ENCODE results near the gene GRIA4. TPM values are rescaled to one million over a fixed set of nuclear protein-coding genes. Genes with fewer than 3 reads are reported as not detected.

Gene GRIA4
- polyA plus RNA-seq, 3 donors from 2014 or later = not detected

DNA sequence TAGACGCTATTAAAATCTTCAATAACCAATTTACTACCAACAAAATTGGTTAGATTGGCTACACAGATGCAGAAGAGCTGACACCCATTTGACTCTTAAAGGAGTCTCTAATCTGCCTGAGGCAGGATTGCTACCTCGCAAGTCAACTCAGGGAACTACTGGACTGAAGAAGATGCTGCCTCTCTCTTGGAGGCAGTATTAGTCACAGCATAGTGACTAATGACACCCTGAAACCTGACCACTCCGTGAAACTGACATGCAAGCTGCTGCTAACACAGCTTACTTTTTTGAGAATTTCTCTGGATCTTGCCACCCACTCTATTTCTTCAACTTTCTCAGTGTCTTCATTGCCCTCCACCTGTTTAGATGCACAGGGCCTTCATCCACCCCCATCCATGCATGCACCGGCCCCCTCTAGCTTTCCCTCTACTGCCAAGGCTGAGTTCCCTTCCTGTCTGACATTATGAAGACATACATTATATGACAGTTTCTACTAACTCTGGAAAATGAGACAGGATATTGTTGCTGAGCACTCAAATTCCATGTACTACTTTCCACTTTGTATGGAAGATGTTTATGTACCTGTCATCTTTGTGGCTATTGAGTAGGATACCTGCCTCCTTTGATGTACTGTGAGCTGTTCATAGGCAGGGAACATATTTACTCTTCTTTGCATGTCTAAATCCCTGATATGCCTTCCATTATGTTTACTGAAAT lies 229.0 kb downstream of the GRIA4 start:
- Mint-ChIP-seq H3K36me3 (no peaks in the 10 kb centered on the region), H3K9me3 (peaks cover 0 to 17% (median 3%) of the 10 kb centered on the region in 6 donors), H3K4me1 (no peaks in the 10 kb centered on the region), H3K4me3 (no peak overlapping the region), H3K27me3 (ENCODE audit: low read depth in 3 of 3) (peaks cover 0 to 2% (median 0%) of the 10 kb centered on the region in 3 donors), H3K27ac (no peak overlapping the region)
- DNase-seq = no peak

DNA sequence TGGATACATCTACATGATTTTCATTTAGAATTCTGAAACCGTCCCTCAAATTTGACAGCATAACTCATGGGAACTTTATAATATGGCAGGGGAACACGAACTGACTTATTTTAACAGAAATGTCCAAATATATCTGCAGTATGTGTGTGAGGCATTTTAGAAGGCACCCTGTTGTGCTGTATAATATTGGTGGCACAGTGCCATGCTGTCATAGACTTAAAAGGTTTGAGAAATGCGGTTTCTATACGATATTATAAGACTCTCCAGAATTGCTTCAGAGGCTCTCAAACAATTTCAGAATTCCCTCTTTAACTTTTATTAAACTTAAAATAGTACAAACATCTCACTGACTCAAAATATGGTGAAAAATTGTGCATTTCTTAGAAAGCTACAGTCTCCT lies 230.5 kb downstream of the GRIA4 start:
- Mint-ChIP-seq H3K27ac (no peak overlapping the region), H3K36me3 (no peaks in the 10 kb centered on the region), H3K4me1 (no peaks in the 10 kb centered on the region), H3K27me3 (ENCODE audit: low read depth in 3 of 3) (peaks cover 0 to 2% (median 0%) of the 10 kb centered on the region in 3 donors), H3K4me3 (no peak overlapping the region), H3K9me3 (peaks cover 0 to 19% (median 3%) of the 10 kb centered on the region in 6 donors)
- DNase-seq = no peak

DNA sequence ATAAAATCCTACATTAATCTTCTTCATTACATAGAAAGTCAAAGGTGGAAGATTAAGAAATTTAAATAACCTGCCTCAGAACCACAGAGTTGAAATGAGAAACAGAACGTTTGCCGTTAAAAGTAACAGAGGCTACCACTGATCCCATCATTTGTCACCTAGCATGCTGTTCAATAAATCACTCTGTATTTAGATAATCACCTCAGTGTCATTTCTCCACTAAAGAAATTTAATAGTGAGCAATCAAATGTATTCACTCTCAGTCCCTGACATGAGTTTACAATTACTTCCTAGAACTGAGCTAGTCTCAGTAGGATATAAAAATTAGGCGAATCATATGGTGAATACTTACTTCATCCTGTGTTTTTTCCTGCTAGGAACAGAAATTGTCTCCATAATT lies 242.5 kb downstream of the GRIA4 start:
- H3K27ac Mint-ChIP-seq = no peak overlapping the region
- no peak overlapping the region for H3K4me3 Mint-ChIP-seq
- H3K4me1 Mint-ChIP-seq = no peaks in the 10 kb centered on the region
- no peak for DNase-seq
- H3K9me3 Mint-ChIP-seq = peaks cover 0 to 2% (median 0%) of the 10 kb centered on the region in 6 donors
- no peaks in the 10 kb centered on the region for H3K36me3 Mint-ChIP-seq
- H3K27me3 Mint-ChIP-seq (ENCODE audit: low read depth in 3 of 3) = peaks cover 0 to 2% (median 1%) of the 10 kb centered on the region in 3 donors

DNA sequence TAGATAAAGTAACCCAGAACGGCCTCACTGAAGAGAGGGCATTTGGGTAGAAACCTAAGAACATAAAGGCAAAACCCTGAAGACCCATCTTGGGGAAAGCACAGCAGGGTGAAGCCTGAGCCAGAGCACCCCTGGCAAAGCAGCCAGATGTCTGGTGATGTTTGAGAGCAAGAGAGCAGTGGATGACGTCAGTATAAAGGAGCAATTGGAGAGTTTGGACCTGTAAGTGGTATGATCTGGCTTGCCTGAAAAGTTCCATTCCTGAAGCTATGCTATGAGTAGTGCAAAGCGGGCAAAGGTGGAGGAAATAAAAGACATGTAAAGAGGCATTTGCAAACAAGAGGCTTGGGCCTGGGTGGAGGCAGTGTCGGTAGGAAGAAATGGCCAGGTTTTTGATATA lies 244.4 kb downstream of the GRIA4 start:
- H3K27ac Mint-ChIP-seq = no peak overlapping the region
- H3K36me3 Mint-ChIP-seq = no peaks in the 10 kb centered on the region
- peaks cover 0 to 5% (median 0%) of the 10 kb centered on the region in 6 donors for H3K9me3 Mint-ChIP-seq
- H3K4me3 Mint-ChIP-seq = no peak overlapping the region
- H3K27me3 Mint-ChIP-seq (ENCODE audit: low read depth in 3 of 3) = peaks cover 0 to 7% (median 1%) of the 10 kb centered on the region in 3 donors
- no peaks in the 10 kb centered on the region for H3K4me1 Mint-ChIP-seq
- no peak for DNase-seq

DNA sequence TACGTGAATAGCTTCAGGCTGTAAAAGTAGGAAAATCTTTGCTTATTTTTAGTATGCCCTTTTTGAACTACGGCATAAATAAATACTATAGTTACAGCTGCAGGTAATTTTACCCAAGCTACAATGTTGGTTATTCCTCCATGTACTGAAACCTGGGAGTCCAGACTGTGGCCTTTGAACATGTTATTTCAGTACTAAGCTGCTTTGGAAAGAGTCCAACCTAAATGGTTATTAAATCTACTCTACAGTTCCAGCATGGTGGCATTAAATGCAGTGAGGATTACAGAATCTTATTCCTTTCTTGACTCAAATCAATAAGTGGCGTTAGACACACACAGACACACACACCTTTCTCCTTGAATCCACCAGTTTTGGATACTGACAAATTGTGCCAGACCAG lies 247.1 kb downstream of the GRIA4 start:
- no peak overlapping the region for H3K27ac Mint-ChIP-seq
- DNase-seq = no peak
- H3K27me3 Mint-ChIP-seq (ENCODE audit: low read depth in 3 of 3) = peaks cover 0 to 9% (median 1%) of the 10 kb centered on the region in 3 donors
- no peaks in the 10 kb centered on the region for H3K36me3 Mint-ChIP-seq
- H3K9me3 Mint-ChIP-seq = peaks cover 0 to 7% (median 0%) of the 10 kb centered on the region in 6 donors
- H3K4me1 Mint-ChIP-seq = no peaks in the 10 kb centered on the region
- H3K4me3 Mint-ChIP-seq = no peak overlapping the region

DNA sequence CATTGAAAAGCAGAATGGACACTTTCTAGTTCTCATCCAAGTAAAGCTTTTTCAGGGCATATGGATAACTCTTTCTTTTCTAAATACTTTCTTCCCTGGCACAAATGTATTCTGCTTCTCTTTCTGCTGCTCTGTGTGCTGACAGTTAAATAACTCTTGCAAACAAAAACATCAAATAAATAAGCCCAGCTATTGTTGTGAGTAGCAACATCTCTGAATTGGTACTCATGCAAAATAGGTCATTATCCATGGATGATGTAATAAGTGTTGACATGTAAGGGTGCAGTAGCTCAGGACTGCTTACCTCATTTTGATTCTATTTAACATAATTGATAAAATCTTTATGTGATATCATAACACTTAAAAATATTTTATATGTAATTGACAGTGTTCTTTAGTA lies 247.9 kb downstream of the GRIA4 start:
- H3K27me3 Mint-ChIP-seq (ENCODE audit: low read depth in 3 of 3) = peaks cover 0 to 9% (median 1%) of the 10 kb centered on the region in 3 donors

DNA sequence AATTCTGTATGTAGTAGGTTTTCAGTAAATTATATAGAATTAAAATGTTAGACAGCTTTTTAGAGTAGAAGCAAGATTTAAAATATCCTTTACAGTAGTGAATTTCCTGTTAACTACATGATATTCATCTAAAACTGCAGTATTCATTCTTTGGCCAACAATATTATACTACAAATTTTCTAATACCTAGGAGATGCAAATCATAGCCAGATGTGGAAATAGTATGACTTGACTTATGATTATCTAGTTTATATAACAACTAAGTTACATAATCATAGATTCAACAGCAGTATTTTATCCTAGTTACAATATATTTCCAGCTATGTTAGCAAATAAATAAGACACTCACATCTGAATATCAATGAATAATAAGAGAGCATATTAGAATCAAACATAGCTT lies 249.0 kb downstream of the GRIA4 start:
- H3K4me3 Mint-ChIP-seq = no peak overlapping the region
- H3K27me3 Mint-ChIP-seq (ENCODE audit: low read depth in 3 of 3) = peaks cover 0 to 9% (median 1%) of the 10 kb centered on the region in 3 donors
- no peak overlapping the region for H3K27ac Mint-ChIP-seq
- peaks cover 0 to 7% (median 0%) of the 10 kb centered on the region in 6 donors for H3K9me3 Mint-ChIP-seq
- no peaks in the 10 kb centered on the region for H3K4me1 Mint-ChIP-seq
- no peak for DNase-seq
- H3K36me3 Mint-ChIP-seq = no peaks in the 10 kb centered on the region

More for the DNA sequence above, 247.9 kb downstream of the GRIA4 start:
- Mint-ChIP-seq H3K4me1 (no peaks in the 10 kb centered on the region), H3K27ac (no peak overlapping the region), H3K9me3 (peaks cover 0 to 7% (median 0%) of the 10 kb centered on the region in 6 donors), H3K4me3 (no peak overlapping the region), H3K36me3 (no peaks in the 10 kb centered on the region)
- DNase-seq = no peak

DNA sequence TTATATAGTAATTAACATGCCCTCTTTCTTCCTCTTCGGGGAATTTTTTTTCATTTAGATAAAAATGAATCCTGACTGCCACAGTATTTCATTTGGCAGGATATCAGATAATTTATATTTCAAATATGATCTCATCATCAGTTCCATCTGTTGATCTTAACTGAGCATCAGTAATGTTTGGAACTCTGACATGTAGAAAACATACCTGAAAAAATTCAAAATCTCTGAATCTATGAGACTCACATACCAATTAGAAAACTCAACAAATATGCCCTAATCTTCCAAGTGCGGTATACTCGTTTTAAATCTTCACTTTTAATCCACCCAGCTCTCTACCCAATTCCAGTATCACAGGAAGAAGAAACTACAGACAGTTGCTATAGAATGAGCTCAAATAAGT lies 250.2 kb downstream of the GRIA4 start:
- no peaks in the 10 kb centered on the region for H3K36me3 Mint-ChIP-seq
- H3K4me3 Mint-ChIP-seq = no peak overlapping the region
- no peak overlapping the region for H3K27ac Mint-ChIP-seq
- peaks cover 0 to 9% (median 0%) of the 10 kb centered on the region in 3 donors for H3K27me3 Mint-ChIP-seq (ENCODE audit: low read depth in 3 of 3)
- H3K9me3 Mint-ChIP-seq = peaks cover 0 to 5% (median 0%) of the 10 kb centered on the region in 6 donors
- DNase-seq = no peak
- no peaks in the 10 kb centered on the region for H3K4me1 Mint-ChIP-seq

DNA sequence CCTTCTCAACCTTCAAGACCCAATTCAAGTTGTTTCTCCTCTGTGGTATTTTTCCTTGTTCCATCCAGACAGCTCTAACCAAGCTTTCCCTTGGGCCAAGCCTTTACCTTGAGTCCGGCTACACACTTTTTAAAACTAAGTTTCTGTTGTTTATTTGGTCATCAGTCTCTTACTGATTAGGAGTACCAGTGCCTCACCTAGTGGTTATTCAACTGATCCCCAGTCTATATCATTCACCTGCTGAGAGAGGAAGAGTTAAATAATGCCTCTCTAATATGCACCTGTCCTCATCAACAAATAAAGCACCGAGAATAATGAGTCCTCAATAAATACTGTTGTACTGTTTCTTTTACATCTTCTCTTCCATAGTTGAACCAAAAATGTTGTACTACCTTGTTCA lies 251.4 kb downstream of the GRIA4 start:
- no peak overlapping the region for H3K4me3 Mint-ChIP-seq
- no peaks in the 10 kb centered on the region for H3K4me1 Mint-ChIP-seq
- DNase-seq = no peak
- no peaks in the 10 kb centered on the region for H3K36me3 Mint-ChIP-seq
- peaks cover 0 to 9% (median 0%) of the 10 kb centered on the region in 3 donors for H3K27me3 Mint-ChIP-seq (ENCODE audit: low read depth in 3 of 3)
- H3K9me3 Mint-ChIP-seq = peaks cover 0 to 5% (median 0%) of the 10 kb centered on the region in 6 donors
- H3K27ac Mint-ChIP-seq = no peak overlapping the region

DNA sequence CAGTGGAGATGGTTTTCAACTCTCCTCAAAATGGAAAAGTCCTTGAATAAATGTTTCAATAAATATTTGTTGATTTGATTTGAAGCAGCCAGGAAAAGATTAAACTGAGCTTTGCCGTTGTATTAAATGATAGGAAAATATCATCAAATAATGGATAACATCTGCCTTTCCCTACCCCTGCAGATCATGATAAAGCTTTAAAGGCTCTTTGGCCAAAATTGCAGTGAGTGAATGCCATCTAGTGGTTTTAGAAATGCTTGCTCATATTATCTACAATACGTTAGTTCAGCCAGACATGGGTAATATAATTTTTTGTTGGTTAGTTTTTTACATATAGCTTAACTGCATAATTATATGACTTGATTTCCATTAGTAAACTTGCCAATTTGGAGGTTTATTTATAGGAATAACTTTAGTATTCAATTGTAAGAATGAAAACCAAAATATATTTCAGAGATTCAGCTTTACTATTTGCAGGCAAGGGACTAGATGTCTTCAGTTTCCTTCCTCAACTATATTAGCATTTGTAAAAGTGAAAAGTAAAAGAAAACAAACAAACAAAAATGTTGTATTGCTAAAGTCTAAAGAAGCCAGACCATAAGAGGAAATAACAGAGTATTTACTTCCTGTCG lies 253.0 kb downstream of the GRIA4 start:
- Mint-ChIP-seq H3K27me3 (ENCODE audit: low read depth in 3 of 3) (peaks cover 0 to 2% (median 0%) of the 10 kb centered on the region in 3 donors), H3K4me3 (no peak overlapping the region), H3K36me3 (no peaks in the 10 kb centered on the region), H3K4me1 (no peaks in the 10 kb centered on the region), H3K9me3 (peaks cover 0 to 5% (median 0%) of the 10 kb centered on the region in 6 donors), H3K27ac (no peak overlapping the region)
- peak in 1 of 3 donors; percentile 13 for DNase-seq

DNA sequence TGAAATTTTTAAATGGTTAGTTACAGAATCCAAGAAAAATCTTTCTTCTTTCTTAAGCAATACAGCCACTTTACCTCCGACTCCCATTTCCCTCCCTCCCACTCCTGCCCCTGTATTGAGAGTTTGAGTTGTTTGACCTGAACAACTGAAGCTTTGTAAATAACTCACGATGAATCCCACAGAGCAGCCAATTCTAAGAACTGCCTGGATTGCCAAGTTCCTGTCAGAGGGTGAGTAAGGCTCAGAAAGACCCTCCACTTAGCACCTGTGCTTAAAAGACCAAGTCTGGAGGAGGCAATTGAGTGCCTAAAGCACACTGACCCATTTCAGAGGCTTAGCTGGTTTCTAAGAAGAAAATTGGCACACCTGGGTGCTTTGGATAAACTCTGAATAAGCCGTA lies 253.7 kb downstream of the GRIA4 start:
- Mint-ChIP-seq H3K4me3 (no peak overlapping the region), H3K36me3 (no peaks in the 10 kb centered on the region), H3K4me1 (no peaks in the 10 kb centered on the region), H3K27ac (no peak overlapping the region), H3K9me3 (peaks cover 0 to 5% (median 0%) of the 10 kb centered on the region in 6 donors), H3K27me3 (ENCODE audit: low read depth in 3 of 3) (peaks cover 0 to 2% (median 2%) of the 10 kb centered on the region in 3 donors)
- DNase-seq = no peak

DNA sequence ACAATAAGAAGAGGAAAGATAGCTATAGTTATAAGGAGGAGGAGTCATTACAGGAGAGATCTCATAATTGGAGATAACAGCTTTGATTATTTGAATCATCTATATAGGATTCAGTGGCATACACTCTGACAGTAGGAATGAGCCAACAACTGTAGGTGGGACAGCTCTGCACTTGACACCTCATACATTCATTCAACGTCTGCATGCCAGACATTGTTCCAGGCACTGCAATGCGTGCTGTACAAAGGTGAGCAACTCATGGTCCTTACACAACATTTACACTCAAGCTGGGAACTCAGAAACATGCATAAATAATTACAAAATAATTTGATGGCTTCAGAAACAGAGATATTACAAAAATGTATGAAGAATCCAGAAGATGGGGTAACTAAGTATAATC lies 257.9 kb downstream of the GRIA4 start:
- H3K4me1 Mint-ChIP-seq = no peaks in the 10 kb centered on the region
- H3K36me3 Mint-ChIP-seq = no peaks in the 10 kb centered on the region
- no peak overlapping the region for H3K4me3 Mint-ChIP-seq
- peaks cover 0 to 5% (median 0%) of the 10 kb centered on the region in 6 donors for H3K9me3 Mint-ChIP-seq
- H3K27me3 Mint-ChIP-seq (ENCODE audit: low read depth in 3 of 3) = peaks cover 0 to 2% (median 0%) of the 10 kb centered on the region in 3 donors
- no peak for DNase-seq
- no peak overlapping the region for H3K27ac Mint-ChIP-seq

DNA sequence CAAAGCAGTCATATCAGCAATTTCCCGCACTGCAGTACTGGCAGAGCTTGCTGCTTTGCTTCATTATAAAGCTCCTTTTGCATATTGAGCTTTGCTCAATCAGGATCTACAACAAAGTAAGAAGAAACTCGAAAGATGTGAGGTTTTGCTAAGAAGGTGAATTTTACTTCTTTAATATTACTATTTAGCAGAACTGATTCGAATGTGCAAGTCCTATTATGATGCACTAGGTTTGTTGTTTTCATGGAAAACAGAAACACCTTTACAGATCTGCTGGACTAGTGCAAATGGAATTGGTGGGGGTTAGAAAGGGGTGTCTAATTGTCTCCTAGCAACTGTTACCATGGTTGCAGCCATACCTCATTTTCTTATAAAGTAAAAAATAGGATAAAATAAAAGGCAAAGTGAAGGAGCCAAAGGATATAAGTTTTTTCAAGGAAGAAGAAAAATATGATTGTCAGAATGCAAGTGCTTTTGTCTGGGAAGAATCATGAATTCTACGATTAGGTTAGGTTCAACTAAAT lies 259.0 kb downstream of the GRIA4 start:
- peaks cover 0 to 2% (median 2%) of the 10 kb centered on the region in 3 donors for H3K27me3 Mint-ChIP-seq (ENCODE audit: low read depth in 3 of 3)
- H3K27ac Mint-ChIP-seq = no peak overlapping the region

DNA sequence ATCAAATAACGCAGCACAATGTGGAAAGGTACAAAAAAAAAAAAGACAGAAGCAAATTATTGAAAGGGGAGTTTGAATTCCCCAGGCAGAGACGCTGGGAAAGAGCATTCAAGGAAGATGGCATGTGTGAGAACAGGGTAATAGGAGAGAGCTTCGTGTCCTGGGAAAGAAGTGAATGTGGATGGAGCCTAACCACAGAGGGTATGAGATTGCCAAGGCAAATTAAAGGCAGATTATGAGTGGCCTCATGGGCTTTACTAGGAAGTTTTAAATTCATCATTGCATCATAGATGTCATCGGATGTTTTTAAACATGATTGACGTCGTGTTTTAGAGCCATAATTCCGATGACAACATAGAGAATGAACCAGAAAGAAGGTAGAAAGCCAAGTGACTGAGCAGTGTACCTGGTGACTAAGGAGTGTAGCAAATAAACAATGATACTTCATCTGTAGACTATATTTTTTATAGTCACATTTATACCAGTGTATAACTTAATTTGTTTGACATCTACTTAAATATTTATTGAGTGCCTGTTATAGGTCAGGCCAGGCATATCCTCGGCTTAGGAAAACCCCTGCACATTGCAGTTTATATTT lies 260.7 kb downstream of the GRIA4 start:
- Mint-ChIP-seq H3K36me3 (no peaks in the 10 kb centered on the region), H3K4me1 (no peaks in the 10 kb centered on the region), H3K4me3 (peak overlapping the region in 1 of 5 donors; percentile 28), H3K9me3 (peaks cover 1 to 12% (median 7%) of the 10 kb centered on the region in 6 donors), H3K27me3 (ENCODE audit: low read depth in 3 of 3) (peaks cover under 1 to 2% (median 2%) of the 10 kb centered on the region in 3 donors), H3K27ac (no peak overlapping the region)
- no peak for DNase-seq

More for the DNA sequence above, 259.0 kb downstream of the GRIA4 start:
- Mint-ChIP-seq H3K4me3 (no peak overlapping the region), H3K4me1 (no peaks in the 10 kb centered on the region), H3K36me3 (no peaks in the 10 kb centered on the region), H3K9me3 (peaks cover 0 to 5% (median under 1%) of the 10 kb centered on the region in 6 donors)
- no peak for DNase-seq
